Measurements from ENCODE around the gene BEST4.
"Not testable (repeated sequence)": the region's sequence is repeated elsewhere in the genome, so short reads cannot be mapped to it uniquely, and the experiment has no call there.

The BEST4 gene

DNA sequence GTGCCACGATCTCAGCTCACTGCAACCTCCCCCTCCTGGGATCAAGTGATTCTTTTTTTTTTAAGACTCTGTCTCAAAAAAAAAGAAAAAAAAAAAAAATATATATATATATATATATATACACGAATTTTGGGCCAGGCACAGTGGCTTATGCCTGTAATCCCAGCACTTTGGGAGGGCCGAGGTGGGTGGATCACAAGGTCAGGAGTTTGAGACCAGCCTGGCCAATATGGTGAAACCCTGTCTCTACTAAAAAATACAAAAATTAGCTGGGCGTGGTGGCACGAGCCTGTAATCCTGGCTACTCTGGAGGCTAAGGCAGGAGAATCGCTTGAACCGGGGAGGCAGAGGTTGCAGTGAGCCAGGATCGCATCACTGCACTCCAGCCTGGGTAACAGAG lies 9.9 kb upstream of the BEST4 start:
- H3K9me3 Mint-ChIP-seq, H3K4me3 Mint-ChIP-seq, H3K27me3 Mint-ChIP-seq, H3K27ac Mint-ChIP-seq, DNase-seq, ATAC-seq: not testable (repeated sequence)
- H3K4me1 Mint-ChIP-seq: peaks cover 32% of the 10 kb centered on the region

DNA sequence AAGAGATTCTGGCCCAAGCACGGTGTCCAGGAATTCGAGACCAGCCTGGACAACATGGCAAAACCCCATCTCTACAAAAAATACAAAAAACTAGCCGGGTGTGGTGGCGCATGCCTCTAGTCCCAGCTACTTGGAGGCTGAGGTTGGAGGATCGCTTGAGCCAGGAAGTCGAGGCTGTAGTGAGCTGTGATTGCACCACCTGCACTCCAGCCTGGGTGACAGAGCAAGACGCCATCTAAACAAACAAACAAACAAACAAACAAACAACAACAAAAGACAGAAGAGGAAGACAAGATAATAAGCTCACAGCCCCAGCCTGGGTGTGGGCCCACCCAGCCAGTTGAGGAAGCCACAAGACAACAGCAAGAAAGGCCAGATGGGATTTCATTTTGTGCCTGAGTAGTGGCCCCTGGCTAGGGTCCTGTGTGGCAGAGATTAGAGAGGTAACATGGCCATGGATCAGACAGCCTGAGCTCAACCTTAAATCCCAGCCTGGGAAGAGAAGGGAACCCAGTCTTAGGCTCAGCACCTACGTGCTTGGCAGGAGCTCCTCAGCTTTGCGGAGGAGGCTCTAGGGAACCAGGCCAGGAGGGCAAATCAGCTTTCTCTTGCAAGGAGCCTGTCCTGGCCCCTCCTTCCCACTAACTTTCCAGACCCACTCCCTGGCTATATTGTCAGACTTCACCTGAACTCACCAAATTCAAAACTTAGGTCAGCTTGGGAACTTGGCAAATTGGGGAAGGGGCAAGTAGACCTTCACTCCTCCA lies 4.9 kb upstream of the BEST4 start:
- H3K9me3 Mint-ChIP-seq: no peaks in the 10 kb centered on the region
- ATAC-seq (no peak), DNase-seq (no peak)
- H3K4me1 Mint-ChIP-seq: peaks cover 9% of the 10 kb centered on the region
- H3K4me3 Mint-ChIP-seq: no peak overlapping the region
- H3K27me3 Mint-ChIP-seq: no peaks in the 10 kb centered on the region
- H3K27ac Mint-ChIP-seq: peak overlapping the region in 1 of 2 donors; percentile 30

DNA sequence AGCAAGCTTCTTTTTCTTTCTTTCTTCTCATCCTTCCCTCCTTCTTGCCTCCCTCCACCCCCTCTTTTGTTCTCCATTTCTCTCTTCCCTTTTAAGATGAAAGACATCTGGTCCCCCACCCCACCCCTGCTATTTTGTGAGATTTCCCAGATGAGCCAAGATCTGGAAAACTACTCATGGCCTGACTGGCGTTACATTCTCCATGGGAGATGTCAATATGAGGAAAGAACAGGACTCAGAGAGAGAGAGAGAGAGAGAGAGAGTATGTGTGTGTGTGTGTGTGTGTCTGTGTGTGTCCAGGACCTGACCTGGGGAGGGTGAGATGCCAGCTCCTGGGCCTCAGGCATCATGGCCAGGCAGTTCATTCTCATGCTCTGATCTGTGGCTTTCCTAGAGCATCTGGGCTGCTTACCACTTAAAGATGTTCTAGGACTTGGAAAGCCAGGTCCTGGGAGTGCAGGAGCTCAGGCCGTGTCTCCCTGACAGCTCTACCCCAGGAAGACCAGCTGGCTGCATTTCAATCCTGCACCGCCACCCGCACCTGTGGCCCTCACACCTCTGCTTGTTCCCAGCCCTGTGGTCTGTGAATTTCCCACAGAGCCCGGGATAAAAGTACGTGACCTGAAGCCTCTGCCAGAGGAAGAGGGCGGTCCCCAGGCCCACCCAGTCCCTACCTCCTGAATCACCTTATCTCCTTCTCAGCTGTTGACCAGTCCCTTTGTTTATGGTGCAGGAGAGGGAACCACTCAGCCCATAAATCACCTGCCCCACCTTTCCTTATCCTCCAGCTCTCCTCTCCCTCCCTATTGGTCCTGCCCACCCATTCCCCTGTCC lies 3.2 kb upstream of the BEST4 start:
- ATAC-seq (no peak), DNase-seq (no peak)
- no peak overlapping the region for H3K27ac Mint-ChIP-seq
- no peak overlapping the region for H3K4me3 Mint-ChIP-seq
- H3K27me3 Mint-ChIP-seq: no peaks in the 10 kb centered on the region
- peaks cover 16% of the 10 kb centered on the region for H3K4me1 Mint-ChIP-seq
- no peaks in the 10 kb centered on the region for H3K9me3 Mint-ChIP-seq

DNA sequence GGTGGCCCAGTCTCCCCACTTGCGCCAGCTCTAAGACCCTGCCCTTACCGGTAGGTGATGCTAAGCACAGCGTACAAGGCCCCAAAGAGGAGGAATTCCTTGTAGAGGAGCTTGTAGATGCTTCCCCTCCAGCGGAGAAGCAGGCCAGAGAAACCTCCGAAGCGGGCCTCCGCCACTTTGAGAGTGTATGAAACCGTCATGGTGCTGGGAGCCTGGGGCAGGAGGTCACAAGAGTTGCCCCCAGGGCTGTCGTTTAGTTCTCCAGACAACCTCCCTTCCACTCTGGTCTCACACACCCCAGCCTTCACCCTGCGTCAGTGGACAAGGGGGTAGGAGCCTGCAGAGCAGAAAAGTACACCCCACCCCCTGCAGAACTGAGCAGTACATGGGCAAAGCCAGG lies 464 bp downstream of the BEST4 start:
- Mint-ChIP-seq H3K4me1 (peaks cover 46% of the 10 kb centered on the region), H3K27ac (no peak overlapping the region), H3K27me3 (no peaks in the 10 kb centered on the region), H3K4me3 (no peak overlapping the region), H3K9me3 (no peaks in the 10 kb centered on the region)
- no peak for ATAC-seq
- DNase-seq: no peak

DNA sequence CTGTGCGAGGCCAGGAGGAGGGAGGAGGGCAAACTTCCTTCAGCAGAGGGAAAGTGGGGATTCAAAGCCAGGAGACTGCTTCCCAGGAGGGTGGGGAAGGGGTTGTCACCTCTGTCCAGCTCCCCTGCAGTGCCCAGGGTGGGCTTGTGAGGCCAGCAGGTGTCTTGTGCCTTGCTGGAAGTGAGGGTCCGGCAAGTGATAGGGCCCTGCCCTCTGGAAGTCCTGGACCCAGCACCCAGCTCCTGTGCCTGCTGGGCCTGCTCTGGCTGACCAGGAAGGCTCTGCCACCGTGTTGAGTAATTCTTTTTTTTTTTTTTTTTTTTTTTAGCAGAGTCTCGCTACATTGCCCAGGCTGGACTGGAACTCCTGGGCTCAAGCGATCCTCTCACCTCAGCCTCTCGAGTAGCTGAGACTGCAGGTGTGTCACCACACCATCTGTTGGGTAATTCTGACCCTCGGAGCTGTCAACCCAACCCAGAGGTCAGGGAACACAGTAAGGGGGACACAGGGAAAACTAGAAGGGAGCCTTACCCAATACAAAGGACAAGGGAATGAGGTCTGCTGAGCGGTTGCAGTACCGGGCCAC lies 1.0 kb downstream of the BEST4 start:
- Mint-ChIP-seq H3K4me3 (peak overlapping the region; percentile 78 to 88), H3K27ac (peak overlapping the region in 1 of 2 donors; percentile 5), H3K9me3 (no peaks in the 10 kb centered on the region), H3K4me1 (peaks cover 46% of the 10 kb centered on the region), H3K27me3 (no peaks in the 10 kb centered on the region)
- no peak for DNase-seq
- ATAC-seq: no peak

DNA sequence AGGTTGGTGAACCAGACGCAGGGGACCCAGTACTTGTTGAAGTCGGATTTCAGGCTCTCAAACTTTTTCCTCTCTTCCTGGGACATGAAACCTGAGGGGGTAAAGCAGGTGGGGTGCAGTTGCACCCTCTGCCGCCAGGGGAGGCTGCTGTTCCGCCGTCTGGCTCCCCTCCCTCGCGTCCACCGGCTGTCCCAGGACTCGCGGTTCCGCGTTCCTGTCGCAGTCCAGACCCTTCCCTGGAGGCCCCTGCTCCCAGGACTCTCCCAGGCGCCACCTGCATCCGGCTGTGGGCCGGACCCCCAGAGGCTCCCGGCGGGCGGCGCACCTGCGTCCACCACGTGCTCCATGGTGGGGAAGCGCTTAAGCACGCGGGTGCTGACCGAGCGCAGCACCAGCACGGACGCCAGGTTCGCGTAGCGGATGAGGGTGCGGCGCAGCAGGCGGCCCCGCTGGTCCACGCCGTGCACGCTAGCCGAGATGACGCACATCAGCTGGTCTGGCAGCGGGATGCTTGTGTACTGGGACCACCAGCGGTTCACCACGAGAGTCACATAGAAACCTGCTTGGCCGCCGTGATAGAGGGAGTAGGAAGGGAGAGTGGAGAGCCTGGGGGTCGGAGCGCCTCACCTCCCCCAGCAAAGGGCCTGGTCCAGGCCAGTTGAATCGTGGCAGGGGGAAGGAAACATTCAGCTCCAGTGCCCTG lies 1.7 kb downstream of the BEST4 start:
- Mint-ChIP-seq H3K4me1 (peaks cover 46% of the 10 kb centered on the region), H3K9me3 (no peaks in the 10 kb centered on the region), H3K27ac (peak overlapping the region; percentile 57 to 71), H3K4me3 (peak overlapping the region; percentile 78 to 88), H3K27me3 (no peaks in the 10 kb centered on the region)
- ATAC-seq (peak; percentile 72), DNase-seq (peak; percentile 79 to 80)

DNA sequence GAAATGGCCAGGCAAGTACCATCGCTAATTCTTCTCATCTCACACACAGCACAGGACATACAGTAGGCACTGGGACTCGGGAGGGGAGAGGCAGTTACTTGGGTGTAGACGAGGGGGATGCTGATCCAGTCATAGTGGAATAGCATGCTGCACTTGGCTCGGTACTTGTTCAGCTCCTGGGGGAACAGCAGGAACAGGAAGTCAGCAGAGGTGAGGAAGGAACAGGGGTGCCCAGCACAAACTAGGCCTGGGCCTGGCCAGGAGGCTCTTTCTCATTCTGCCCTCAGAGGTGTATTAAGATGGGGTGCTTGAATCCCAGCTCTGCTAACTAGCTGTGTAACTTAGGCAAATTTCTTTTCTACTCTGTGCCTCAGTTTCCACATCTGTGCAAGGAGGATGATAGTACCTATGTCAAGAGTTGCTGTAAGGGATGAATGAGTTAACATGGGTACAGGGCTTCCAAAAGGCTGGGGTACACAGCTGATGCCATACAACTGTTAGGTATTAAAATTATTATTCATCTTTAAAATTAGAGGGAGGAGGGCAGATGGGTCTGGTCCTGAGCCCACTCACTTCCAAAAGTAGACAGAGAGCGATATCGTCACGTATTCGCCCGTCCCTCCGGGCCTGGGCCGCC lies 2.4 kb downstream of the BEST4 start:
- Mint-ChIP-seq H3K27me3 (no peaks in the 10 kb centered on the region), H3K9me3 (no peaks in the 10 kb centered on the region), H3K4me3 (peak overlapping the region; percentile 78 to 88), H3K4me1 (peaks cover 44% of the 10 kb centered on the region), H3K27ac (peak overlapping the region; percentile 57 to 71)
- no peak for DNase-seq
- ATAC-seq: peak; percentile 6

GRCh38 chr1:44785029-44785380 lies 3.0 kb downstream of the BEST4 start:
- no peaks in the 10 kb centered on the region for H3K27me3 Mint-ChIP-seq
- H3K27ac Mint-ChIP-seq: peak overlapping the region; percentile 88 to 89
- H3K9me3 Mint-ChIP-seq: no peaks in the 10 kb centered on the region
- DNase-seq: no peak
- H3K4me3 Mint-ChIP-seq: peak overlapping the region; percentile 78 to 88
- no peak for ATAC-seq
- peaks cover 47% of the 10 kb centered on the region for H3K4me1 Mint-ChIP-seq

GRCh38 chr1:44784094-44785028 lies 3.6 kb downstream of the BEST4 start:
- no peaks in the 10 kb centered on the region for H3K27me3 Mint-ChIP-seq
- peaks cover 54% of the 10 kb centered on the region for H3K4me1 Mint-ChIP-seq
- peak; percentile 55 for ATAC-seq
- DNase-seq: peak in 1 of 2 donors; percentile 49
- peak overlapping the region; percentile 83 to 88 for H3K4me3 Mint-ChIP-seq
- H3K27ac Mint-ChIP-seq: peak overlapping the region; percentile 88 to 89
- H3K9me3 Mint-ChIP-seq: no peaks in the 10 kb centered on the region

- ATAC-seq (peak; percentile 1), DNase-seq (no peak)
- Mint-ChIP-seq H3K4me1 (peaks cover 60% of the 10 kb centered on the region), H3K9me3 (no peaks in the 10 kb centered on the region), H3K4me3 (peak overlapping the region; percentile 83 to 88), H3K27ac (peak overlapping the region; percentile 78 to 80), H3K27me3 (no peaks in the 10 kb centered on the region)
Measured at GRCh38 chr1:44783697-44784093, 4.3 kb downstream of the BEST4 start.

DNA sequence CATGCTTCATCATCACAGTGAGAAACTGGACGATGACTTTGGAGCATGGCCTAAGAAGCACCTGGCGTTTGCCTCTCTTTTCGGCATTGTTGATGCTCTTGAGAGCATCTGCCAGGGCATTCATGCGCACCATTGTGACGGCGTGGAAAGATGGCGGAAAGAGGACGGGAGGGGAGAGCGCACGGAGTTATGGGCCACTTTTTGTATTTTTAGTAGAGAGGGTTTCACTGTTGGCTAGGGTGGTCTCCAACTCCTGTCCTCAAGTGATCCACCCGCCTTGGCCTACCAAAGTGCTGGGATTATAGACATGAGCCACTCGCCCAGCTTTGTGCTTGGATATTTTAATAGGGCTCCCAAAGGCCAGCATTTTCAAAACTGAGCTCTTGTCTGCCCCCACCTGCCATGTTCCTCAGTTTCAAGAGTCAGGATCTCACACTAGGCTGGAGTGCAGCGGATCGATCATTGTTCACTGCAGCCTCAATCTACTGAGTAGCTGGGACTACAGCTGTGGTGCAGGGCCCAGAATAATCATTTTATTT lies 7.3 kb downstream of the BEST4 start:
- Mint-ChIP-seq H3K27me3 (no peaks in the 10 kb centered on the region), H3K4me3 (no peak overlapping the region), H3K27ac (no peak overlapping the region), H3K9me3 (no peaks in the 10 kb centered on the region), H3K4me1 (peaks cover 71% of the 10 kb centered on the region)
- DNase-seq (no peak), ATAC-seq (no peak)

DNA sequence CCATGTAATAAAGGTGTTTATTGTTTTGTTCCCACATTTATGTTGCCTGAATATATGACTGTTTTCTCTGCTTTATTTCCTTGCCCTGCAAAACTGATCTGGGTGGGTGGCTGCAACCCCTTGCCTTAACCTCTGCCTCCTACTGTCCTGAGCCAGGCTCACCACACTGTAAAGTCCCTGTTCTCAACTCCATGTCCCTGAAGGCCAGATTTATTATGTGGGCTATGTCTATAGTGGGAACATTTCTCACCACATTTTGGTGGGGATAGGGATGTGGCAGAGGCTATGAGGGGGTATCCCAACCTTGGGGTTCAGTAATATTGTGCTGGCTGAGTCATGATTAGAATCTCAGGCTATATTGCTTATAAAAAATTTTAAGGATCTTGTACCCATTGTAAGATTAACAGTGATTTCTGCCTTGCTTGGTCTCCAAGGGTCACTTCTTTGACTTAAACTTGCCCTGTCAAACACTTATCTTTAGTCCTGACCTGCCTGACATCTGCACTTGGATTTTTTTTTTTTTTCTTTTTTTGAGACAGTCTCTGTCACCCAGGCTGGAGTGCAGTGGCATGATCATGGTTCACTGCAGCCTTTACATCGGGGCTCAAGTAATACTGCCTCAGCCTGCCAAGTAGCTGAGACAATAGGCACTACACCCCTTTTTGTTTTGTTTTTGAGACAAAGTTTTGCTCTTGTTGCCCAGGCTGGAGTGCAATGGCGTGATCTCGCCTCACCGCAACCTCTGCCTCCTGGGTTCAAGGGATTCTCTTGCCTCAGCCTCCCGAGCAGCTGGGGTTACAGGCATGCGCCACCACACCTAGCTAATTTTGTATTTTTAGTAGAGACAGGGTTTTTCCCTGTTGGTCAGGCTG lies 9.0 kb downstream of the BEST4 start:
- ATAC-seq: no peak
- no peaks in the 10 kb centered on the region for H3K27me3 Mint-ChIP-seq
- no peaks in the 10 kb centered on the region for H3K9me3 Mint-ChIP-seq
- peaks cover 68% of the 10 kb centered on the region for H3K4me1 Mint-ChIP-seq
- H3K27ac Mint-ChIP-seq: peak overlapping the region in 1 of 2 donors; percentile 19
- DNase-seq: no peak
- H3K4me3 Mint-ChIP-seq: peak overlapping the region; percentile 52 to 64

DNA sequence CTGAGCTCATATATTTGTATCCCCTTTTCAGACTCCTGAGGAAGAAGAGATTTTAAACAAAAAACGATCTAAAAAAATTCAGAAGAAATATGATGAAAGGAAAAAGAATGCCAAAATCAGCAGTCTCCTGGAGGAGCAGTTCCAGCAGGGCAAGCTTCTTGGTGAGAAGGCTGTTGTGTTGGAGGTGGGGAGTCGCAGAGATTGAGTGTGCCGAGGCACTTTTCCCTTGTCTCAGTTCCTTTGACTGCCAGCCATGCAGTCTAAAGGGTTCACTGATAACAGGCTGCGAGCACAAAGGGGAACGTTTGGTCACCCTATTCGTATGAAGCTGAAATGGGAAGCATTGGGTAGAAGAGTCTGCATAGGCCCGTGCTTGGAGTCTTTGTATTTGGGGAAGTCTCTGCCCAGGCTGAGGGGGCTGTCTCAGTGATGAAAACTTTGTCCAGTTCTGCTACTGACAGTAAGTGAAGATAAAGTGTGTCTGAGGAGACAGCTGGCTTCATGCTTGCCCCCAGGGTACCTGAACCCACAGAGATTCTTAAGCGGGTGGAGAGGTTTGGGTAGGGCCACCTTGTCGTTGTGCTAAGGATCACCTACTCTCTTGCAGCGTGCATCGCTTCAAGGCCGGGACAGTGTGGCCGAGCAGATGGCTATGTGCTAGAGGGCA lies 9.9 kb downstream of the BEST4 start:
- peaks cover 65% of the 10 kb centered on the region for H3K4me1 Mint-ChIP-seq
- ATAC-seq (no peak), DNase-seq (no peak)
- H3K27me3 Mint-ChIP-seq: no peaks in the 10 kb centered on the region
- peak overlapping the region; percentile 86 to 92 for H3K4me3 Mint-ChIP-seq
- peak overlapping the region; percentile 67 to 99 for H3K27ac Mint-ChIP-seq
- H3K9me3 Mint-ChIP-seq: no peaks in the 10 kb centered on the region
